8988T (cell line): ENCODE measurements around the gene TBX2.

Experiments used
- DNase-seq: peaks from one replicate; pipeline ENCODE4 v3.0.0; 2011

TBX2 gene

GRCh38 chr17:61403801-61404662 lies 4.4 kb downstream of the TBX2 start:
- DNase-seq = no peak

GRCh38 chr17:61404663-61404912 lies 4.9 kb downstream of the TBX2 start:
- DNase-seq = peak; percentile 20

- peak; percentile 7 for DNase-seq
Measured at GRCh38 chr17:61404913-61405685, 5.5 kb downstream of the TBX2 start.

GRCh38 chr17:61405686-61406536 lies 6.3 kb downstream of the TBX2 start:
- peak; percentile 14 for DNase-seq

- no peak for DNase-seq
Measured at GRCh38 chr17:61406537-61406845, 6.8 kb downstream of the TBX2 start.

- peak; percentile 9 for DNase-seq
Measured at GRCh38 chr17:61406971-61407911, 7.6 kb downstream of the TBX2 start.

GRCh38 chr17:61408151-61409041 lies 8.8 kb downstream of the TBX2 start:
- peak; percentile 25 for DNase-seq

GRCh38 chr17:61409301-61410112 lies 9.9 kb downstream of the TBX2 start:
- DNase-seq = peak; percentile 91

- peak; percentile 37 for DNase-seq
Measured at GRCh38 chr17:61410141-61411010, 10.7 kb downstream of the TBX2 start.

- no peak for DNase-seq
Measured at GRCh38 chr17:61411011-61411260, 11.3 kb downstream of the TBX2 start.

- DNase-seq = peak; percentile 65
Measured at GRCh38 chr17:61411261-61412142, 11.9 kb downstream of the TBX2 start.

GRCh38 chr17:61412143-61412859 lies 12.7 kb downstream of the TBX2 start:
- peak; percentile 81 for DNase-seq

GRCh38 chr17:61412860-61413660 lies 13.4 kb downstream of the TBX2 start:
- no peak for DNase-seq

- no peak for DNase-seq
Measured at GRCh38 chr17:61413661-61414126, 14.1 kb downstream of the TBX2 start.

- no peak for DNase-seq
Measured at GRCh38 chr17:61414141-61414935, 14.7 kb downstream of the TBX2 start.

GRCh38 chr17:61414936-61415251 lies 15.3 kb downstream of the TBX2 start:
- no peak for DNase-seq
